Stomach (tissue), 4 donors: ENCODE measurements around the gene PTX3.

Experiments
- CTCF ChIP-seq, 7 experiments: fragments of 450-650 bp in 4 of 7; fragments of 200-600 bp in 3 of 7; sonication (generic) in 3 of 7; IDR thresholded peaks; one replicate each; pipeline ENCODE4 v1.5.1; 2016 to 2019; ENCODE audit warnings: antibody characterized with exemption in 7 of 7, control low read depth in 2 of 7, mild to moderate bottlenecking in 1 of 7
- POLR2A ChIP-seq, 4 donors: fragments of 450-650 bp; IDR thresholded peaks; one replicate each; pipeline ENCODE4 v1.6.1; 2016; ENCODE audit warnings: antibody characterized with exemption in 4 of 4, control low read depth in 2 of 4, mild to moderate bottlenecking in 1 of 4, moderate library complexity in 1 of 4

GRCh38 chr3:157417247-157417646, 19.4 kb upstream of the PTX3 start:
- TF ChIP-seq CTCF (IDR thresholded peaks at IDR 0.05): no peak
- TF ChIP-seq POLR2A (IDR thresholded peaks at IDR 0.05): no peak
